PFSK-1 (cell line): Measurements from ENCODE around the gene MED27.

Experiments used
- FOXP2 ChIP-seq: optimal IDR thresholded peaks from 2 replicates; pipeline ENCODE3; 2011; ENCODE audit warnings: borderline replicate concordance, control low read depth, inconsistent platforms; ENCODE audit not compliant: insufficient read depth; ENCODE audit errors: extremely low read length, extremely low read depth
- POLR2AphosphoS5 ChIP-seq: IDR thresholded peaks from 2 replicates; pipeline ENCODE4 v1.6.1; 2012; ENCODE audit warnings: low read depth, mild to moderate bottlenecking, control low read depth, low read length, moderate library complexity
- SIN3A ChIP-seq: IDR thresholded peaks from 2 replicates; pipeline ENCODE4 v1.6.1; 2012; ENCODE audit warnings: mild to moderate bottlenecking, low read length, moderate library complexity, borderline replicate concordance; ENCODE audit not compliant: insufficient read depth
- TAF1 ChIP-seq: IDR thresholded peaks from 2 replicates; pipeline ENCODE4 v1.6.1; 2012; ENCODE audit warnings: low read length, control low read depth, borderline replicate concordance; ENCODE audit not compliant: insufficient read depth
- TF ChIP-seq, protein P1 (sequence below), 2 experiments: IDR thresholded peaks; 2 replicates each; pipeline versions ENCODE4 v1.6.1 to v1.8.0; 2011 to 2012; ENCODE audit warnings: low read depth in 2 of 2, low read length in 2 of 2, control low read depth in 1 of 2, inconsistent platforms in 1 of 2, mild to moderate bottlenecking in 1 of 2, moderate library complexity in 1 of 2; ENCODE audit not compliant: insufficient read depth in 1 of 2

MED27 gene

DNA sequence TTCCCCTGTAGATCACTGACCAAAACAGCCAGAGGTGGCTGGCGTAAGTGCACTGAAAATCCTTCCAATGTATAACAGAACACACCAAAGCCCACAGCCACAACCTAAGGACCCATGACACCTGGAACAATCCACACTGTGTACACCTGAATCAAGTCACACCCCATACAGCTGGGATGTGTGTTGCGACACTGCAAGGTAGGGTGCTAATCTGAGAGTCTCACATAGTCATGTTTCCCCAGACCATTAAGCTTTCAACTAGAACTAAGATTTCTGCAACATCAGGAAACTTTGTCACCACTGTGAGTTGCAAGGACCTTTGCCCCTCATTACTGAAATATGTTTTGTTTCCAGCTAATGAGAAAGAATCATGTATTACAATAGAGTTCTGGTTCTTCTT lies 59.4 kb downstream of the MED27 start:
- TF ChIP-seq POLR2AphosphoS5 (no peak), FOXP2 (no peak), SIN3A (no peak), TAF1 (no peak)
- TF ChIP-seq, protein P1, sequence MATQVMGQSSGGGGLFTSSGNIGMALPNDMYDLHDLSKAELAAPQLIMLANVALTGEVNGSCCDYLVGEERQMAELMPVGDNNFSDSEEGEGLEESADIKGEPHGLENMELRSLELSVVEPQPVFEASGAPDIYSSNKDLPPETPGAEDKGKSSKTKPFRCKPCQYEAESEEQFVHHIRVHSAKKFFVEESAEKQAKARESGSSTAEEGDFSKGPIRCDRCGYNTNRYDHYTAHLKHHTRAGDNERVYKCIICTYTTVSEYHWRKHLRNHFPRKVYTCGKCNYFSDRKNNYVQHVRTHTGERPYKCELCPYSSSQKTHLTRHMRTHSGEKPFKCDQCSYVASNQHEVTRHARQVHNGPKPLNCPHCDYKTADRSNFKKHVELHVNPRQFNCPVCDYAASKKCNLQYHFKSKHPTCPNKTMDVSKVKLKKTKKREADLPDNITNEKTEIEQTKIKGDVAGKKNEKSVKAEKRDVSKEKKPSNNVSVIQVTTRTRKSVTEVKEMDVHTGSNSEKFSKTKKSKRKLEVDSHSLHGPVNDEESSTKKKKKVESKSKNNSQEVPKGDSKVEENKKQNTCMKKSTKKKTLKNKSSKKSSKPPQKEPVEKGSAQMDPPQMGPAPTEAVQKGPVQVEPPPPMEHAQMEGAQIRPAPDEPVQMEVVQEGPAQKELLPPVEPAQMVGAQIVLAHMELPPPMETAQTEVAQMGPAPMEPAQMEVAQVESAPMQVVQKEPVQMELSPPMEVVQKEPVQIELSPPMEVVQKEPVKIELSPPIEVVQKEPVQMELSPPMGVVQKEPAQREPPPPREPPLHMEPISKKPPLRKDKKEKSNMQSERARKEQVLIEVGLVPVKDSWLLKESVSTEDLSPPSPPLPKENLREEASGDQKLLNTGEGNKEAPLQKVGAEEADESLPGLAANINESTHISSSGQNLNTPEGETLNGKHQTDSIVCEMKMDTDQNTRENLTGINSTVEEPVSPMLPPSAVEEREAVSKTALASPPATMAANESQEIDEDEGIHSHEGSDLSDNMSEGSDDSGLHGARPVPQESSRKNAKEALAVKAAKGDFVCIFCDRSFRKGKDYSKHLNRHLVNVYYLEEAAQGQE (IDR thresholded peaks at IDR 0.05; ENCODE audit: insufficient read depth in 1 of 2, low read depth in 2 of 2, low read length in 2 of 2) = no peak

- TF ChIP-seq POLR2AphosphoS5 = no peak
- TF ChIP-seq TAF1 = no peak
- TF ChIP-seq SIN3A = no peak
- no peak for TF ChIP-seq FOXP2
- TF ChIP-seq, protein P1 (IDR thresholded peaks at IDR 0.05; ENCODE audit: insufficient read depth in 1 of 2, low read depth in 2 of 2, low read length in 2 of 2) = no peak
Measured at GRCh38 chr9:132019702-132020101, 60.0 kb downstream of the MED27 start.

DNA sequence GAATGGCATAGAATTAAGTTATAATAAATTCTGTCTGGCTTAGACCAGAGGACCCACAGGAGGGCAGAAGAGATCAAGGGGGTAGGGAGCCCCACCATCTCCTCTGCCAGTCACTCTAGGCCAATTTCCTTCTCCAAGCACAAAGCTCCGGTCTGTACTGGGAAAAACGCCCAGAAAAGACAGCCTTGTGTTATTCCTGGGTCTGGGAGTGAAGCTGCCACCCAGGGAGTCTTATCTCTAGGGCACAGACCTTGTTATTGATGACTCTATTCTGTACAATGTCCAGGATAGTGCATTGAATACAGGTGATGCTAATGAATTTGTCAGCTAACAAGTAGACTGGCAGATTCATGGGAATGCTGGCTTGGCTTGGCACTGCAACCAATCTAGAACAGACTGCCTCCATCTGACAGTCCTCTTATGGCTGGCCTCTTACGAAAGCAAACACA lies 60.7 kb downstream of the MED27 start:
- no peak for TF ChIP-seq POLR2AphosphoS5
- no peak for TF ChIP-seq FOXP2
- TF ChIP-seq, protein P1 (IDR thresholded peaks at IDR 0.05; ENCODE audit: insufficient read depth in 1 of 2, low read depth in 2 of 2, low read length in 2 of 2) = no peak
- TF ChIP-seq SIN3A = no peak

DNA sequence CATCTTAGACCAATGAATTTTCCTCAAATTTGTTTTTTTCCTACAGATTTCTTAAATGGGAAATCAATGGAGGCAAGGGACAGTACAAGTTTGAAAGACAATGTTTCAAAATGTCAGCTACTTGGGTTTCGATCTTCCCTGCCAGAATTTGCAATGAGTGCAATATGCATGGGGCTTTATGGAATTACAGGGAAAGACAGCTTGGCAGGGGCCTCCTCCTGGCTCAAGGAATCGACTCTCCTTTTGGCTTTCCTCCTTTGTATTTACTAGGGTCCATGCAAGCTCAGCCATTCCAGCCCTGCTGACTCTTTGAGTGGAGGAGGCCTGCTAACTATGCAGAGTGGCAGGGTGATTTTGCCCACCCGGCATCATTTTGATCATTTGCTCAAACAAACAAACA lies 63.2 kb downstream of the MED27 start:
- TF ChIP-seq SIN3A = no peak
- no peak for TF ChIP-seq POLR2AphosphoS5
- TF ChIP-seq FOXP2 = no peak
- TF ChIP-seq TAF1 = no peak
- TF ChIP-seq, protein P1 (IDR thresholded peaks at IDR 0.05; ENCODE audit: insufficient read depth in 1 of 2, low read depth in 2 of 2, low read length in 2 of 2) = no peak

DNA sequence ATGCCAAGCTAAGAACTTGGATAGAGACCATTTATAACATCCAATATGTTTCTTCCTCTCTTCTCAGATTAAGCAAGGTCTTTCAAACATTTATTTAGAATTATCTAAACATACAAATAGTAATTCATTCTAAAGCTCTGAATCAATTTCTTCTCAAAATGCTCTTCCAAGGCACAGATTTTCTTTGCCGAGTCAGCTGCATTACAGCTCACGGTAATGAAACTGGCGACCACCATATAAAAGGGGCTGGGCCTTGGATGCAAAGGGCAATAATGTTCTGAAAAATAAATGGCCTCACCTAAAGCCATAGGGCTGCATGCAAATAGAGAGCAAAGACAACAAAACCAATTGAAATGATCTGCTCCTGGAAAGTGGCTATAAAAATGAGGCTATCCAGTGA lies 63.8 kb downstream of the MED27 start:
- TF ChIP-seq TAF1 (no peak), FOXP2 (no peak), SIN3A (no peak), POLR2AphosphoS5 (no peak)
- TF ChIP-seq, protein P1 (IDR thresholded peaks at IDR 0.05; ENCODE audit: insufficient read depth in 1 of 2, low read depth in 2 of 2, low read length in 2 of 2) = no peak
